HepG2 (cell line): ENCODE measurements around the gene ATP8B1. TPM values are rescaled to one million over a fixed set of nuclear protein-coding genes. Genes with fewer than 3 reads are reported as not detected.

Source experiments
- ELF3 ChIP-seq: IDR thresholded peaks from 2 replicates; pipeline ENCODE4 v1.6.1; 2016; ENCODE audit warnings: missing genetic modification reagents, missing compliant biosample characterization
- MTF2 ChIP-seq: sonication (generic); formaldehyde crosslinking; IDR thresholded peaks from 2 replicates; pipeline ENCODE4 v1.5.0; 2020; ENCODE audit warnings: missing genetic modification reagents, borderline replicate concordance
- NCOA2 ChIP-seq: sonication (generic); formaldehyde crosslinking; IDR thresholded peaks from 2 replicates; pipeline ENCODE4 v1.8.0; 2022; ENCODE audit warnings: inconsistent platforms
- POLR2G ChIP-seq: fragments of 200-400 bp; formaldehyde crosslinking; IDR thresholded peaks from 2 replicates; pipeline ENCODE4 v1.6.1; 2018; ENCODE audit warnings: mild to moderate bottlenecking, low read depth, low read length, moderate library complexity
- RCOR2 ChIP-seq: IDR thresholded peaks from 2 replicates; pipeline ENCODE4 v1.6.1; 2016; ENCODE audit warnings: missing biosample characterization, missing genetic modification reagents
- SOX6 ChIP-seq, 2 experiments: fragments of 450-650 bp in 1 of 2; sonication (generic) in 1 of 2; formaldehyde crosslinking in 1 of 2; IDR thresholded peaks; 2 replicates each; pipeline versions ENCODE4 v1.4.0 to v1.6.1; 2017 to 2020; ENCODE audit warnings: antibody characterized with exemption in 1 of 2, mild to moderate bottlenecking in 1 of 2, missing genetic modification reagents in 1 of 2
- THAP11 ChIP-seq: IDR thresholded peaks from 2 replicates; pipeline ENCODE4 v1.6.1; 2016; ENCODE audit warnings: missing biosample characterization, missing genetic modification reagents
- ZFP36L1 ChIP-seq: sonication (generic); formaldehyde crosslinking; IDR thresholded peaks from 2 replicates; pipeline ENCODE4 v1.8.0; 2022; ENCODE audit warnings: mild to moderate bottlenecking, missing genetic modification reagents, moderate library complexity
- ZNF296 ChIP-seq: sonication (generic); formaldehyde crosslinking; conservative IDR thresholded peaks from 2 replicates; pipeline ENCODE4 v1.5.0; 2020; ENCODE audit warnings: mild to moderate bottlenecking, missing genetic modification reagents
- ZNF501 ChIP-seq: sonication (generic); formaldehyde crosslinking; IDR thresholded peaks from 2 replicates; pipeline ENCODE4 v1.5.1; 2020; ENCODE audit warnings: mild to moderate bottlenecking, moderate library complexity, missing genetic modification reagents
- ZNF577 ChIP-seq: sonication (generic); formaldehyde crosslinking; IDR thresholded peaks from 2 replicates; pipeline ENCODE4 v1.4.0; 2020; ENCODE audit warnings: mild to moderate bottlenecking, low read depth, missing genetic modification reagents, borderline replicate concordance
- ZNF616 ChIP-seq: sonication (generic); formaldehyde crosslinking; IDR thresholded peaks from 2 replicates; pipeline ENCODE4 v1.5.0; 2020; ENCODE audit warnings: low read depth, mild to moderate bottlenecking, missing genetic modification reagents
- ZSCAN30 ChIP-seq: sonication (generic); formaldehyde crosslinking; IDR thresholded peaks from 2 replicates; pipeline ENCODE4 v1.5.0; 2020; ENCODE audit warnings: mild to moderate bottlenecking, missing genetic modification reagents
- polyA plus RNA-seq, 8 experiments: library from polyadenylated mRNA; depleted of rRNA in 3 of 8; stranded (reverse) in 7 of 8; unstranded in 1 of 8; fragments of >200 nt; fragmentation: Illumina TruSeq in 4 of 8; extraction: Trizol in 4 of 8; gene quantifications; 2 replicates each; pipeline versions ENCODE4 v1.2.1 to v1.2.3, GENCODE V29; 2011 to 2016; ENCODE audit warnings: low read depth in 4 of 8, missing spikeins in 1 of 8, mixed read lengths in 1 of 8; ENCODE audit not compliant: insufficient read depth in 1 of 8
- total RNA-seq, 5 experiments: library from RNA; depleted of rRNA; stranded (reverse); fragments of >200 nt; fragmentation: Illumina TruSeq; extraction: Trizol; gene quantifications; 2 replicates each; pipeline ENCODE4 v1.2.3, GENCODE V29; 2016; ENCODE audit warnings: low read depth in 1 of 5
- TF ChIP-seq, protein P1 (sequence below): sonication (generic); formaldehyde crosslinking; IDR thresholded peaks from 2 replicates; pipeline ENCODE4 v1.9.0; 2022; ENCODE audit warnings: low read depth, missing genetic modification reagents
- TF ChIP-seq, protein P2 (sequence below): sonication (generic); formaldehyde crosslinking; IDR thresholded peaks from 2 replicates; pipeline ENCODE4 v1.4.0; 2020; ENCODE audit warnings: missing genetic modification reagents
- TF ChIP-seq, protein P3 (sequence below): sonication (generic); formaldehyde crosslinking; IDR thresholded peaks from 2 replicates; pipeline ENCODE4 v1.5.0; 2020; ENCODE audit warnings: missing genetic modification reagents
- TF ChIP-seq, protein P4 (sequence below): sonication (generic); formaldehyde crosslinking; IDR thresholded peaks from 2 replicates; pipeline ENCODE4 v1.4.0; 2020; ENCODE audit warnings: low read depth, mild to moderate bottlenecking, missing genetic modification reagents
- TF ChIP-seq, protein P5 (sequence below): sonication (generic); formaldehyde crosslinking; IDR thresholded peaks from 2 replicates; pipeline ENCODE4 v1.5.0; 2020; ENCODE audit warnings: missing genetic modification reagents
- TF ChIP-seq, protein P6 (sequence below): sonication (generic); formaldehyde crosslinking; IDR thresholded peaks from 2 replicates; pipeline ENCODE4 v1.4.0; 2020; ENCODE audit warnings: missing genetic modification reagents, borderline replicate concordance

ATP8B1 gene
- total and polyA plus RNA-seq, 2 of the 13 experiments (the other 11 are each of a cell fraction or from before 2014, with no cell fraction given): 2.8 to 4.0 TPM

DNA sequence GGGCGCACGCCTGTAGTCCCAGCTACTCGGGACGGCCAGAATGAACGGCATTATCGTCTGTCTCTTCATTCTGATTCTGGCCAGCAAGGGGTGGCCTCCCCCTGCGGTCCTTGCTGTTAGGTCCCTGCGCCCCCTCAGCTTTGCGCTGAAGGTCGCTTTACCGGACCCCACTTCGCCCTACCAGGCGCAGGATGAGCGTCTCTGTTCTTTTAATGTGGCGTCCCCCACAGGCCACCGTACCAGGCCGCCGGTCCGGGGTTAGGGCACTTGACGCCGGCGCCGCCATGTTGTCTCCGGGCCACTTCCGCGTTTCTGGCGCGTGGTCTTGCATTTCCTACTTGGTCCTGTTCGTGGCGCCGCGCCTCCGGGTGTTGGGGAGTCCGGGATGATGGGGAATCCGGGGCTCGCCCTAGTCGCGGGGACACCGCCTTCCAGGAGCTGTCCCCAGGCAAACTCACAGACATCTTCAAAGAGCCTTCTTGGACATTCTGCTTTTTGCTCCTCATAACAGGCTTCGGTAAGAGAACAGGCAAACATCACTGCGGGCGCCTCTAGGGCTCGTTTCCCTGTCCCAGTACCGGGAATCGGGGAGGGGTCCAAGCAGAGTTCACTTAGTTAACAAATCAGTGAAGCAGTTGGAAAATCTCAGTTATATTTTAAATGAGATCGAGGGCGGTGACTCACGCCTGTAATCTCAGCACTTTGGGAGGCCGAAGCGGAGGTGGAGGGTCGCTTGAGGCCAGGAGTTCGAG is 172.9 kb downstream of the ATP8B1 start (continued):
- TF ChIP-seq, protein P1, sequence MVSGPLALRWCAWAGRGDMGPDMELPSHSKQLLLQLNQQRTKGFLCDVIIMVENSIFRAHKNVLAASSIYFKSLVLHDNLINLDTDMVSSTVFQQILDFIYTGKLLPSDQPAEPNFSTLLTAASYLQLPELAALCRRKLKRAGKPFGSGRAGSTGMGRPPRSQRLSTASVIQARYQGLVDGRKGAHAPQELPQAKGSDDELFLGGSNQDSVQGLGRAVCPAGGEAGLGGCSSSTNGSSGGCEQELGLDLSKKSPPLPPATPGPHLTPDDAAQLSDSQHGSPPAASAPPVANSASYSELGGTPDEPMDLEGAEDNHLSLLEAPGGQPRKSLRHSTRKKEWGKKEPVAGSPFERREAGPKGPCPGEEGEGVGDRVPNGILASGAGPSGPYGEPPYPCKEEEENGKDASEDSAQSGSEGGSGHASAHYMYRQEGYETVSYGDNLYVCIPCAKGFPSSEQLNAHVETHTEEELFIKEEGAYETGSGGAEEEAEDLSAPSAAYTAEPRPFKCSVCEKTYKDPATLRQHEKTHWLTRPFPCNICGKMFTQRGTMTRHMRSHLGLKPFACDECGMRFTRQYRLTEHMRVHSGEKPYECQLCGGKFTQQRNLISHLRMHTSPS: no peak
- TF ChIP-seq ELF3 (CRISPR knock-in tag): peak; percentile 95
- TF ChIP-seq ZNF616 (CRISPR knock-in tag): no peak; the same call in 1 of the 2 replicates
- peak; percentile 38; the same call in 1 of the 2 replicates for TF ChIP-seq NCOA2 (CRISPR knock-in tag)
- TF ChIP-seq, protein P2, sequence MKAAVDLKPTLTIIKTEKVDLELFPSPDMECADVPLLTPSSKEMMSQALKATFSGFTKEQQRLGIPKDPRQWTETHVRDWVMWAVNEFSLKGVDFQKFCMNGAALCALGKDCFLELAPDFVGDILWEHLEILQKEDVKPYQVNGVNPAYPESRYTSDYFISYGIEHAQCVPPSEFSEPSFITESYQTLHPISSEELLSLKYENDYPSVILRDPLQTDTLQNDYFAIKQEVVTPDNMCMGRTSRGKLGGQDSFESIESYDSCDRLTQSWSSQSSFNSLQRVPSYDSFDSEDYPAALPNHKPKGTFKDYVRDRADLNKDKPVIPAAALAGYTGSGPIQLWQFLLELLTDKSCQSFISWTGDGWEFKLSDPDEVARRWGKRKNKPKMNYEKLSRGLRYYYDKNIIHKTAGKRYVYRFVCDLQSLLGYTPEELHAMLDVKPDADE (CRISPR knock-in tag): peak; percentile 54; the same call in 1 of the 2 replicates
- TF ChIP-seq, protein P3, sequence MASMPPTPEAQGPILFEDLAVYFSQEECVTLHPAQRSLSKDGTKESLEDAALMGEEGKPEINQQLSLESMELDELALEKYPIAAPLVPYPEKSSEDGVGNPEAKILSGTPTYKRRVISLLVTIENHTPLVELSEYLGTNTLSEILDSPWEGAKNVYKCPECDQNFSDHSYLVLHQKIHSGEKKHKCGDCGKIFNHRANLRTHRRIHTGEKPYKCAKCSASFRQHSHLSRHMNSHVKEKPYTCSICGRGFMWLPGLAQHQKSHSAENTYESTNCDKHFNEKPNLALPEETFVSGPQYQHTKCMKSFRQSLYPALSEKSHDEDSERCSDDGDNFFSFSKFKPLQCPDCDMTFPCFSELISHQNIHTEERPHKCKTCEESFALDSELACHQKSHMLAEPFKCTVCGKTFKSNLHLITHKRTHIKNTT (CRISPR knock-in tag): no peak
- TF ChIP-seq, protein P4, sequence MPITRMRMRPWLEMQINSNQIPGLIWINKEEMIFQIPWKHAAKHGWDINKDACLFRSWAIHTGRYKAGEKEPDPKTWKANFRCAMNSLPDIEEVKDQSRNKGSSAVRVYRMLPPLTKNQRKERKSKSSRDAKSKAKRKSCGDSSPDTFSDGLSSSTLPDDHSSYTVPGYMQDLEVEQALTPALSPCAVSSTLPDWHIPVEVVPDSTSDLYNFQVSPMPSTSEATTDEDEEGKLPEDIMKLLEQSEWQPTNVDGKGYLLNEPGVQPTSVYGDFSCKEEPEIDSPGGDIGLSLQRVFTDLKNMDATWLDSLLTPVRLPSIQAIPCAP (CRISPR knock-in tag): no peak
- TF ChIP-seq MTF2 (CRISPR knock-in tag): 0 out of 2 replicates have a peak, but pooled peaks have one; percentile 65
- TF ChIP-seq ZNF577 (CRISPR knock-in tag): no peak
- TF ChIP-seq ZNF296: no peak
- TF ChIP-seq, protein P5, sequence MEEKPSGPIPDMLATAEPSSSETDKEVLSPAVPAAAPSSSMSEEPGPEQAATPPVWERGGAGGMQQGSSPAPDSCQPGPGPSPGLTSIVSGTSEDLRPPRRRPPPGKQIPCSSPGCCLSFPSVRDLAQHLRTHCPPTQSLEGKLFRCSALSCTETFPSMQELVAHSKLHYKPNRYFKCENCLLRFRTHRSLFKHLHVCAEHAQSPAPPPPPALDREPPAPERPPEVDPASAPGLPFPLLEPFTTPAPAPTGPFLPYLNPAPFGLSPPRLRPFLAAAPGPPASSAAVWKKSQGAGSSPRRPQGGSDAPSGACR (CRISPR knock-in tag): peak; percentile 74; the same call in 1 of the 2 replicates
- TF ChIP-seq RCOR2: no peak
- TF ChIP-seq POLR2G: peak; percentile 78
- TF ChIP-seq SOX6 (IDR thresholded peaks at IDR 0.05): no peak
- TF ChIP-seq SOX6 (CRISPR knock-in tag; IDR thresholded peaks at IDR 0.05): peak; percentile 67
- no peak for TF ChIP-seq ZSCAN30 (CRISPR knock-in tag)
- peak; percentile 57; the same call in 1 of the 2 replicates for TF ChIP-seq ZFP36L1 (CRISPR knock-in tag)
- peak; percentile 92 for TF ChIP-seq THAP11 (CRISPR knock-in tag)
- peak; percentile 87 for TF ChIP-seq ZNF501 (CRISPR knock-in tag)
- TF ChIP-seq, protein P6, sequence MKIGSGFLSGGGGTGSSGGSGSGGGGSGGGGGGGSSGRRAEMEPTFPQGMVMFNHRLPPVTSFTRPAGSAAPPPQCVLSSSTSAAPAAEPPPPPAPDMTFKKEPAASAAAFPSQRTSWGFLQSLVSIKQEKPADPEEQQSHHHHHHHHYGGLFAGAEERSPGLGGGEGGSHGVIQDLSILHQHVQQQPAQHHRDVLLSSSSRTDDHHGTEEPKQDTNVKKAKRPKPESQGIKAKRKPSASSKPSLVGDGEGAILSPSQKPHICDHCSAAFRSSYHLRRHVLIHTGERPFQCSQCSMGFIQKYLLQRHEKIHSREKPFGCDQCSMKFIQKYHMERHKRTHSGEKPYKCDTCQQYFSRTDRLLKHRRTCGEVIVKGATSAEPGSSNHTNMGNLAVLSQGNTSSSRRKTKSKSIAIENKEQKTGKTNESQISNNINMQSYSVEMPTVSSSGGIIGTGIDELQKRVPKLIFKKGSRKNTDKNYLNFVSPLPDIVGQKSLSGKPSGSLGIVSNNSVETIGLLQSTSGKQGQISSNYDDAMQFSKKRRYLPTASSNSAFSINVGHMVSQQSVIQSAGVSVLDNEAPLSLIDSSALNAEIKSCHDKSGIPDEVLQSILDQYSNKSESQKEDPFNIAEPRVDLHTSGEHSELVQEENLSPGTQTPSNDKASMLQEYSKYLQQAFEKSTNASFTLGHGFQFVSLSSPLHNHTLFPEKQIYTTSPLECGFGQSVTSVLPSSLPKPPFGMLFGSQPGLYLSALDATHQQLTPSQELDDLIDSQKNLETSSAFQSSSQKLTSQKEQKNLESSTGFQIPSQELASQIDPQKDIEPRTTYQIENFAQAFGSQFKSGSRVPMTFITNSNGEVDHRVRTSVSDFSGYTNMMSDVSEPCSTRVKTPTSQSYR (CRISPR knock-in tag): peak; percentile 17; the same call in 1 of the 2 replicates
